C4-2B (cell line): Measurements from ENCODE around the gene LDLRAP1.

Experiments
- ZFX ChIP-seq: fragments of 450-650 bp; IDR thresholded peaks from 2 replicates; pipeline ENCODE4 v1.6.1; 2017
- TF ChIP-seq, protein P1 (sequence below): fragments of 450-650 bp; conservative IDR thresholded peaks from 2 replicates; pipeline ENCODE4 v1.5.1; 2017; ENCODE audit warnings: mild to moderate bottlenecking

DNA sequence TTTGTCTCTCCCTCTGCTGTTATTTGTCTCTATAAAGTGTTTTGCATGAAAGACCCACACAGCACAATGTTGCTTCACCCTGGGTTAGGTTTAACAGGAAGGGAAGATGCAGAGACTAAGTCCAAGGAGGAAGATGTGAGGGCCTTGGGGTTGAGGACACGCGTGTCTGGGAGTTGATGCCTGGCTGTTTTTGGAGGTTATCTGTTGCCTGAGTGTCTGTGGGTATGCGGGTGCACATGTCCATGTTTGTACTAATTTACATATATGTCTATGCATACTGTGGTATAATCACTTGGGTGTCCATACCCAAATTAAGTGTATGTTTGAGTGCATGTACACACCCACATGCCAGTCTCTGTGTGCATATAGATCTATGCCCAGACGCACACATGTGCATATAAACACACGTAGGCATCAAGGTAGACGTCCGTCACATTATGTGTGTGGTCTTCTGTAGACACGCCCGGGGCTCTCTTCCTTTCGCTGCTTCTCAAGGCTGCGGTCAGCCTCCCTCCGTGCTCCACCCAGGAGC is 72.2 kb downstream of the LDLRAP1 start:
- TF ChIP-seq, protein P1, sequence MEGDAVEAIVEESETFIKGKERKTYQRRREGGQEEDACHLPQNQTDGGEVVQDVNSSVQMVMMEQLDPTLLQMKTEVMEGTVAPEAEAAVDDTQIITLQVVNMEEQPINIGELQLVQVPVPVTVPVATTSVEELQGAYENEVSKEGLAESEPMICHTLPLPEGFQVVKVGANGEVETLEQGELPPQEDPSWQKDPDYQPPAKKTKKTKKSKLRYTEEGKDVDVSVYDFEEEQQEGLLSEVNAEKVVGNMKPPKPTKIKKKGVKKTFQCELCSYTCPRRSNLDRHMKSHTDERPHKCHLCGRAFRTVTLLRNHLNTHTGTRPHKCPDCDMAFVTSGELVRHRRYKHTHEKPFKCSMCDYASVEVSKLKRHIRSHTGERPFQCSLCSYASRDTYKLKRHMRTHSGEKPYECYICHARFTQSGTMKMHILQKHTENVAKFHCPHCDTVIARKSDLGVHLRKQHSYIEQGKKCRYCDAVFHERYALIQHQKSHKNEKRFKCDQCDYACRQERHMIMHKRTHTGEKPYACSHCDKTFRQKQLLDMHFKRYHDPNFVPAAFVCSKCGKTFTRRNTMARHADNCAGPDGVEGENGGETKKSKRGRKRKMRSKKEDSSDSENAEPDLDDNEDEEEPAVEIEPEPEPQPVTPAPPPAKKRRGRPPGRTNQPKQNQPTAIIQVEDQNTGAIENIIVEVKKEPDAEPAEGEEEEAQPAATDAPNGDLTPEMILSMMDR = no peak
- TF ChIP-seq ZFX = no peak
